PC-9 (cell line): Measurements from ENCODE around the gene TEPSIN.

Experiments used
- EZH2 ChIP-seq: fragments of 200-600 bp; sonication (generic); IDR thresholded peaks from 2 replicates; pipeline ENCODE4 v1.8.0; 2017; ENCODE audit warnings: antibody characterized with exemption, low read depth
- TF ChIP-seq, protein P1 (sequence below): fragments of 200-600 bp; sonication (generic); conservative IDR thresholded peaks from 2 replicates; pipeline ENCODE4 v1.6.1; 2017; ENCODE audit warnings: mixed run types, antibody characterized with exemption, mild to moderate bottlenecking, moderate library complexity

DNA sequence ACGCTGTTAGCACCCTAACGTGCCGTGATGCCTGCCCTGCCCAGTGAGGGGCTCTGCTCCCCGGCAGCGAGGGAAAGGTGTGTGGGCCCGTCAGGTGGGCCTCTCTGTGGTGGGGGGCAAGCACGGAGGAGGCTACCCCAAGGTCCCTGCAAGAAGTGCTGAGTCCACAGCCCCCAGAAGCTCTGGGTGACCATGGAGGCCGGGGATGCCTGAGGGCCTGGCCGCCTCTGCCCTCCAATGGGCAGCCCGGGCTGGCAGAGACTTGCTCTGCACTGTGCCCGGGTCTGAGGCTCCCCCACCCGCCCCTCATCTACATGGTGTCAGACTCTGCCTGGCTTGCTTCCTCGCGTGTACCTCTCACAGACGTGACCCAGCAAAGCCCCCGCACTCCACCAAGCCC, 44.0 kb upstream of the TEPSIN start:
- TF ChIP-seq, protein P1, sequence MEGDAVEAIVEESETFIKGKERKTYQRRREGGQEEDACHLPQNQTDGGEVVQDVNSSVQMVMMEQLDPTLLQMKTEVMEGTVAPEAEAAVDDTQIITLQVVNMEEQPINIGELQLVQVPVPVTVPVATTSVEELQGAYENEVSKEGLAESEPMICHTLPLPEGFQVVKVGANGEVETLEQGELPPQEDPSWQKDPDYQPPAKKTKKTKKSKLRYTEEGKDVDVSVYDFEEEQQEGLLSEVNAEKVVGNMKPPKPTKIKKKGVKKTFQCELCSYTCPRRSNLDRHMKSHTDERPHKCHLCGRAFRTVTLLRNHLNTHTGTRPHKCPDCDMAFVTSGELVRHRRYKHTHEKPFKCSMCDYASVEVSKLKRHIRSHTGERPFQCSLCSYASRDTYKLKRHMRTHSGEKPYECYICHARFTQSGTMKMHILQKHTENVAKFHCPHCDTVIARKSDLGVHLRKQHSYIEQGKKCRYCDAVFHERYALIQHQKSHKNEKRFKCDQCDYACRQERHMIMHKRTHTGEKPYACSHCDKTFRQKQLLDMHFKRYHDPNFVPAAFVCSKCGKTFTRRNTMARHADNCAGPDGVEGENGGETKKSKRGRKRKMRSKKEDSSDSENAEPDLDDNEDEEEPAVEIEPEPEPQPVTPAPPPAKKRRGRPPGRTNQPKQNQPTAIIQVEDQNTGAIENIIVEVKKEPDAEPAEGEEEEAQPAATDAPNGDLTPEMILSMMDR = no peak
- no peak for TF ChIP-seq EZH2
